ENCODE results near the gene THUMPD1. TPM values are rescaled to one million over a fixed set of nuclear protein-coding genes. Genes with fewer than 3 reads are reported as not detected.
"Not testable (repeated sequence)": the region's sequence is repeated elsewhere in the genome, so short reads cannot be mapped to it uniquely, and the experiment has no call there.

The THUMPD1 gene
- total and polyA plus RNA-seq, 2 of the 8 experiments (the other 6 are each of a cell fraction or from before 2014, with no cell fraction given) = 31.6 to 49.4 TPM

GRCh38 chr16:20755799-20756198 lies 14.2 kb upstream of the THUMPD1 start:
- FAIRE-seq; H3K23ac ChIP-seq (ENCODE audit: insufficient read length); H4K8ac ChIP-seq (ENCODE audit: extremely low read depth, insufficient read depth, low read length); CTCF ChIA-PET (ENCODE audit: partially characterized antibody); H3K18ac ChIP-seq (ENCODE audit: extremely low read depth, low read length); H3K14ac ChIP-seq (ENCODE audit: insufficient read length); H3K9ac ChIP-seq (replicated peaks in 1 of 4; ENCODE audit: extremely low read depth in 1 of 4, low read depth in 3 of 4, low read length in 3 of 4); H3K56ac ChIP-seq (replicated peaks; ENCODE audit: insufficient read length, low read depth, low read length); DNase-seq (ENCODE audit: low read depth in 1 of 2, low spot score in 2 of 2); H3K27me3 ChIP-seq (replicated peaks in 1 of 4; ENCODE audit: control insufficient read depth in 3 of 4, extremely low read depth in 1 of 4, insufficient read depth in 3 of 4, low read length in 3 of 4); H2BK15ac ChIP-seq (ENCODE audit: low read length); H3K27ac ChIP-seq (ENCODE audit: low read depth, low read length); H3K79me2 ChIP-seq (ENCODE audit: control insufficient read depth in 1 of 2, insufficient read depth in 2 of 2, low read length in 2 of 2); H3K9me3 ChIP-seq (ENCODE audit: insufficient read depth in 2 of 2, low read depth in 1 of 2, low read length in 1 of 2); H3K4me2 ChIP-seq (ENCODE audit: insufficient read depth in 1 of 2, low read depth in 2 of 2, low read length in 2 of 2); H3K79me1 ChIP-seq (ENCODE audit: low read depth, low read length); H2AK5ac ChIP-seq (ENCODE audit: low read depth, low read length); H4K20me1 ChIP-seq (replicated peaks in 1 of 2; ENCODE audit: control insufficient read depth in 1 of 2, insufficient read depth in 2 of 2, low read length in 2 of 2); H2BK120ac ChIP-seq (replicated peaks; ENCODE audit: low read depth, low read length); H3K36me3 ChIP-seq (ENCODE audit: control insufficient read depth in 2 of 4, insufficient read depth in 4 of 4, low read length in 3 of 4); H3K4ac ChIP-seq (replicated peaks; ENCODE audit: insufficient read length, low read depth, low read length); H2BK5ac ChIP-seq (ENCODE audit: low read depth, low read length); POLR2A ChIA-PET (ENCODE audit: partially characterized antibody); H4K91ac ChIP-seq (replicated peaks; ENCODE audit: insufficient read length, low read length); H2BK20ac ChIP-seq (ENCODE audit: low read length); H2BK12ac ChIP-seq (ENCODE audit: low read depth, low read length); H3K23me2 ChIP-seq (ENCODE audit: low read depth, low read length); H2AFZ ChIP-seq (ENCODE audit: low read length); H3K4me1 ChIP-seq (replicated peaks in 1 of 4; ENCODE audit: control insufficient read depth in 3 of 4, insufficient read depth in 4 of 4, low read length in 3 of 4); H3K4me3 ChIP-seq (ENCODE audit: extremely low read depth in 1 of 4, insufficient read depth in 2 of 4, low read depth in 3 of 4, low read length in 4 of 4); H4K5ac ChIP-seq (ENCODE audit: insufficient read length, low read depth, low read length): not testable (repeated sequence)
- WGBS, 2 experiments (ENCODE audit: extremely low coverage in 1 of 2, insufficient coverage in 1 of 2, insufficient read length in 1 of 2, insufficient replicate concordance in 2 of 2, low coverage in 1 of 2, low lambda C conversion rate in 2 of 2, missing lambda C conversion rate in 1 of 2) = 94% methylated on average over 2 of the region's 5 CpGs; no CpG with 5 or more reads in 1 of the 2 experiments
